GM21423 (cell line): ENCODE results near the gene AMH.

Experiments
- ATAC-seq: cut with Tn5 transposase; IDR thresholded peaks from one replicate; pipeline ENCODE4 v1.9.1; 2021; ENCODE audit warnings: mild to moderate bottlenecking, moderate library complexity; ENCODE audit not compliant: unreplicated experiment

The AMH gene

DNA sequence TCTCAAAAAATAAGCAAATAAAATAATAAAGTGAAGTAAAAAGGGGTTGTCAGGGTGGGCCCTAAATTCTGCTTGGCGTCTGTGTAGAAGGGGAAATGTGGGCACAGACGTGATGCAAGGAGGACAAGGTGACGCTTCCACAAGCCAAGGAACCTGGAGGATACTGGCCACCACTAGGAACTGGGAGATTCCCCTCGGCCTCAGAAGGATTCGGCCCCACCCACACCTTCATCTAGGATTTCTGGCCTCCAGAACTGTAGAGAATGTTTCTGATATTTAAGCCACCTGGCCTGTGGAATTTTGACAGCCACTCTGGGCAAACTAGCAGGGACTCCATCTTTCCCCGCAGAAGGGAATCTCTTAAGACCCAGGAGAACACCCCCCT is 14.1 kb upstream of the AMH start:
- no peak for ATAC-seq

DNA sequence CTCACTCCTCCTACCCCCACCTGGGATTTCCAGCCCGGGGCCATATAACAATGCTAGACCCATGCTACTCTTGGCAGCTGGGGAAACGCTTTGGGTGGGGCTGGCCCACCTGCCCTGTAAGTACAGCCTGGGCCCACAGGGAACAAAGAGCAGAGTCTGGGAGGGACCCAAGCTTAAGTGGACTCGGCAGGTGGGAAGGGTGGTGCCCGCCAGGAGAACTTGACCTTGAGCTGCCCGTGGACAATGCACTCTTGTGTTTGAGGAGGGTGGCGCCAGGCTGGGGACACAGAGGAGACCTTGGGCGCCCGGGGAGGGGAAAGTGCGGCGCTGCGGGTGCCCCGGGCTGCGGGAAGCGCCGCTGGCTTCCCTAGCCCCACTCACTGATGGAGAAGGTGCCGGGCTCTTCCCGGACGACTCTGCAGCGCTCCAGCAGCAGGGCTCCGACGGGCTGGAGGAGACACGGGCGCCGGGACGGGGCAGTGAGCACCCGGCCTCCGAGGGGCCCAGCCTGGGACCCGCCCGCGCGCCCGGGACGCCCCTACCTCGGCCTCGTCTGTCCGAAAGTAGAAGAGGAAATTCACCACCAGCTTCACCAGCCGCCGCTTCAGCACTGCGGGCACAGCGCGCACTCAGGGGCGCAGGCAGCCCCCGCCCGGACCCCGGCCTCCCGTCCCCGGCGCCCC is 13.6 kb upstream of the AMH start:
- ATAC-seq, result peak; percentile 5

DNA sequence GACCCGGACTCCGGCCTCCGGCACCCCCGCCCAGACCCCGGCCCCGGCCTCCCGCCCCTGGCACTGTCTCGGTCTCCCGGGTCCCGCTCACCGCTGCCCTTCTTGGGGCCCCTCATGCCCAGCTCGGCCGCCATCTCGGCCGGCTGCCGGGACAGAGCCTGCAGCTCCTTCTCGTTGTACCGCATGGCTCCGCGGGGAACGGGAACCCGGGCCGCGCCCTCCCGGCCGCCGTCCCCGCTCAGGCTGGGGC is 13.1 kb upstream of the AMH start:
- ATAC-seq, result no peak

DNA sequence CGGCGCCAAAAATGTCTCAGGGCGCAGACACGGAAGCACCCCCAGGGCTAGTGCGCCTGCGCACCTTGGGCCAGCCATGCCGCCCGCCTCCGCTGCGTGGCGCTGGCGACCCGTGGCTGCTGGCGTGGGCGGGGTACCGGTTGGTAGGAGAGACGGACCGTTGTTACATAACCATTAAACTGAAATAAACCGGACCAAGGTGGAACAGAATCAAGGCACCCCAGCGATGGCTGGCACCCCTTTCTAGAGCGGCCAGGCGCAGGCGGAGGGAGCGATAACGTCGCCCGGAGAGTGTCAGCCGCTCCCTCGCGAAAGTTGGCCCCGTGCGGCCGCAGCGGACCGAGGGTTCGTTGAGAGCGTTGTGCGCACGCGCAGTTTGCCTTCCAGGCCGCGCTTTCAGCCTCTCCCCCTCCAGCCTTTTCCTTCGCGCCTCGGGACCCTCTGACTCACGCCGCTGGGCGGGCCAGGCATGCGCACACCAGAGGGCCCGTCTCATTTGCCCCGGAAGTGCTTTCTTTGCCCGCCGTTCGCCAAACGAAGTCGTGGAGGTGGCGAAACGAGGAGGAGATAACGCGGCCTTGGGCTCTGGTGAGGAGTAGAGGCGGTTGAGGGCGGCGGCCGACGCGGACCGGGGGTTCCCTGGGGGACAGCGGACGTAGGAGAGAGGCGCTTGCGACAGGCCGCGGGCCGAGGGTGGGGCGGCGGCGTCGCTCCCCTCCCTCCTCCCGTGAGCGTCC is 12.6 kb upstream of the AMH start, which contains the start of the genes PLEKHJ1 and SF3A2:
Gene PLEKHJ1, minus strand, starts transcription at position 16 of the 737 bp plus-strand sequence. CDS start 81 bp downstream, outside the sequence.
Gene SF3A2, plus strand, starts transcription at position 511 of the 737 bp plus-strand sequence. CDS start 6,595 bp downstream, outside the sequence.
- ATAC-seq, result peak; percentile 62

DNA sequence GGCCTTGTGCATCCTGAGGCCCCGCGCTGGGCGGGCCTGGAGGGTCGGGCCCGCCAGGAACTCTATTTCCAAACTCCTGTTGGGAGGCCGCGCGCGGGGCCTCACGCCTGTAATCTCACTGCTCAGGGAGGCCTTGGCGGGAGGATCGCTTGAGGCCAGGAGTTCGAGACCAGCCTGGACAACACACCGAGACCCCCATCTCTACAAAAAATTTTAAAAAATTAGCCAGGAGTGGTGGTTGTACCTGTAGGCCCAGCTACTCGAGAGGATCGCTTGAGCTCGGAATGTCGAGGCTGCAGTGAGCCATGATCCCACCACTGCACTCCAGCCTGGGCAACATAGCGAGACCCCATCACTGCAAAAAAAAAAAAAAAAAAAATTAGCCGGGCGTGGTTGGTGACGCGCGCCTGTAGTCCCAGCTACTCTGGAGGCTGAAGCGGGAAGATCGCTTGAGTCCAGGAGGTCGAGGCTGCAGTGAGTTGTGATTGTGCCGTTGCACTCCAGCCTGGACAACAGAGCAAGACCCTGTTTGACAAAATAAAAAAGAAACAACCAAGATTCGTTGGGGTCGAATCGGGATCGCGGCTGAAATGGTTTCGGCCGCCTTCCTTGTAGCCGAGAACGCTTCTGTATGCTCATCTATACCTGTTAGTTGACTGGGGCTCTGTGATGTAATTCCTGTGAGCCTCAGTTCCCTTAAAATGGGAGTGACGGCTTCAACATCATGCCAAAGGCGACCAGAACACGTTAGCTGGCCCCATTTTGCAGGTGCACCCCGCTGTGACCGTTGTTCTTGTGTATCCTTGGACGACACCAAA is 11.9 kb upstream of the AMH start:
- ATAC-seq, result no peak

DNA sequence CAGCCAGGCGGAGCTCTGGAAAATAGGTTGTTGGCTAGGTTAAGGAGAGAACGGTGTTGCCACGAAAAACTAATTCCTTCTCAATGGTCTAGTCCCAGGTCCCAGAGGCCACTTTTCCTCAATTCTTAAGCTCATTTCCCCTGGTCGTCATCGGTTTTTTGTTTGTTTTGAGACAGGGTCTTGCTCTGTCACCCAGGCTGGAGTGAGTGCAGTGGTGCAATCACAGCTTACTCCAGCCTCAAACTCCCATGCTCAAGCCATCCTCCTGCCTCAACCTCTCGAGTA is 11.3 kb upstream of the AMH start:
- ATAC-seq, result no peak

DNA sequence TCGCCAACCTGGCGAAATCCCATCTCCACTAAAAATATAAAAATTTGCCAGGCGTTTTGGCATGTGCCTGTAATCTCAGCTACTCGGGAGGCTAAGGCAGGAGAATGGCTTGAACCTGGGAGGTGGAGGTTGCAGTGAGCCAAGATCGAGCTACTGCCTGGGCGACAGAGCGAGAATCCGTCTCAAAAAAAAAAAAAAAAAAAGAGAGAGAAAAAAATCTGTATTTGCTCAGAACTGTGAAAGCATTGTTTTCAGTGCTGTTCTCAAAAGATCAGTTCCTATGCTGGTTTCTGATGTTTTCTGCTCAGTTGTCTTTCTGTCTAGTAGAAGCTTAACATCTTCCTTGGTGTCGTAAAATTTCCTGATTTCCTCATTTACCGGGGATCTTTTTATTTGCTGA is 9.9 kb upstream of the AMH start:
- no peak for ATAC-seq

DNA sequence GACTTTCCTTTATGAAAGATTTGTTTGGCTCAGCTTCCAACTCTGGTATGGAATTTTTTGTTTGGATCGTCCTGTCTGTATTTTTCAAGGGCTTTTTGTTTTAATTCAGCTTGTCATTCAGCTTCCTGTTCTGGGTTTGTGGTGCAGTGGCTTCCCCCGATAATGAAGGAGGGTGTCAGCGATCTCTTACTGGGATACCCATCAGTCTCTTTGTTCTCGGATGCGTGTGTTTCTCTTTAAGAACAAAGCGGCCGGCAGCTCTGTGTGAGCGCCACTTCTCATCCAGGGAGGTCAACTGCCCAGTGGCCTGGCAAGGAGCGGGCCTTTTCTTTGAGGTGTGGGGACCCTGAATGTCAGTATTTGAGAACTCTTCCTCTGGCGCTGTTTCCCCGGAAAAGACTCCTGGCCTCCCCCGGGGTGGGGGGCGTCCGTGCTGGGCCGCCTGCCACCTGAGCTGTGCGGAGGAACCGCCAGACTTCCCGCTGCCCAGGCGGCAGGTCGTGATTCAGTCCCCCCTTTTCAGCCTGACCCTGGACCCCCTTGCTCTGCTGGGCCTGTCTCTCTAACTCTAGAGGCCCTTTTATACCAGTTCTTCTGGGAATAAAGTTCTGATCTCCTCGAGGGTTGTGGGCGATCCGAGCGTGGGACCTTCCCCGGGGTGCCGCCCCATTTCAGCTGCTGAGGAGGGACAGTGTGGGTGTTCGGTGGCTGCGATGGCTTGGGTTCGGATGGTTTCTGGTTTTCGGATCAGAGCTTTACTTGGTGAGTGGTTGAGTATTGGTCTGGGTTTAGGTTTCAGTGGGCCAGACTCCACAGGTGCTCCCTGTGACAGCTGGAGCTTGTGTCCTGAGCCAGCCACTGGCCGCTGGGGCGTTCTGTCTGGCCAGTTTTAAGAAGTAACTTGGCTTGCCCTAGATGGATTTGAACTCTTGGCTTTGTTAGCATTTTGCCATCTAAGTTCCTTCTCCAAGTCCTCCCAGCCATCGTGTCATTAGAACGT is 9.1 kb upstream of the AMH start:
- ATAC-seq, result no peak

DNA sequence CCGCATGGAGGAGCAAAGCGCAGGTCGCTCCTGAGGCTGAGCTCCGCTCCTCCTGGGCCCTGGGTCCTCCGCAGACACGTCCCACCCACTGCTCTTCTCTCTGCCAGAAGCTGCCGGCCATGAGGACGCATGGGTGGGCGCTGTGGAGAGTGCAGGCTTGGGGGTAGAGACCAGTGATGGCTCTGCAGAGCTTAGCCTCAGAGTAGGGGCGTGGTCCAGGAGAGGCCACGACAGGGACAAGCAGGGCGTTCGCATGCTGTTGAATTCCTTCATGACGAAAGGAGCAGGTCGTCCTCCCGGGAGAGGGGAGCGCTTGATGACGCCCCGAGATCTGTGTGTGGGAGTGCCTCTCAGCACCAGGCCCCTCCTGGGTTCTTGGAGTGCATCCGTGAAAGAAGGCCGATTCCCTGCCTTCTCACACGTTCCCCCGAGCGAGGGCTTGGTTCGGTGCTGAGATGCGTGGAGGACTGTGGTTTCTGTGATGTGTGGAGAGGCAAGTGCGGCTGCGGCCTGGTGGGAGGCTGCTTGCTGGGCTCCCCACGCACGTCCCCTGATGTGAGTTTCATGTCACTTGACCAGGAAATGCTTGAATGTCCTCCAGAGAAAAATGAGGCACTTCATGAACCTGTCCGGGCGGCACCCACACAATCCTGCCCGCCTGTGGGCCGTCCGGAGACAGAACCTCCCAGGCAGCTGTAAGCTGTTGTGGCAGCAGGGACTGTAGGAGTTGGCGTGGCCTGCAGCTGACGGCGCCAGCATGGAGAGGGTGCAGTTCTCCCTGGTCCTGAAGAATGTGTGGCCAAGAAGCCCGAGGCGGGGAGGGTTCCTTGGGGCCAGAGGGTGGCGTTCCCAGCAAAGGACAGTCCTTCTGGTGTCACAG is 8.0 kb upstream of the AMH start:
- no peak for ATAC-seq

DNA sequence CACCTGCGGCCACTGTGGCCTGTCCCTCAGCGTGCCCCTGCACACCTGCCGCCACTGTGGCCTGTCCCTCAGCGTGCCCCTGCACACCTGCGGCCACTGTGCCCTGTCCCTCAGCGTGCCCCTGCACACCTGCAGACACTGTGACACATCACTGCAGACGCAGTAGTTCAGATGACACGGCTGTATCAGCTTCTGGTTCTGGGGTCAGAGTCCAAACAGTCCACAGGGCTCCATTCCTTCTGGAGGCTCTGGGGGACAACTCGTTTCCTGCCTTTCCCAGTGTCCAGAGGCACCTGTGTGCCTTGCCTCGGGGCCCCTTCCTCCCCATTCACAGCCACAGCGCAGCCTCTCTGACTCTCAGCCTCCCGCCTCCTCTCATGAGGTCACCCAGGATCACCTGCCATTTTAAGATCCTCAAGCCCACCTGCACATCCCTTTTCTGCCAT is 7.0 kb upstream of the AMH start:
- no peak for ATAC-seq

DNA sequence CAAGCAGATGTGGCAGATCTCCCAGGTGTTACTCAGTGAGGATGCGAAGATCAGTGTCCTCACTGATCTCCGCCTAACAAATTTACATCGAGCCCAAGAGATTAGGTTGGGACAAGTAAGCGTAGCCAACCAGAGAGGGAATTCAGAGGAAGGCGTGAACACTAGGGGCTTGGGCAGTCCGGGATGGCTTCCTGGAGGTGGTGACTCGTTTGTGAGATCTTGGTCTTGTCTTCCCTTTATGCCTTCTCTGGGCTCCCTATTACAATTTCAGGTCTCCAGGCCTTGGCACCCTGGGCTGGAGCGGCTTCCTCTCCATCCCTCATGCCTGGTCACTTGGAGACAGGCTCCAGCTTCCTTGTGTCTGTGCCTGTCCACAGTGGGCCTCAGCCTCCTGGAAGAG is 6.3 kb upstream of the AMH start:
- no peak for ATAC-seq

DNA sequence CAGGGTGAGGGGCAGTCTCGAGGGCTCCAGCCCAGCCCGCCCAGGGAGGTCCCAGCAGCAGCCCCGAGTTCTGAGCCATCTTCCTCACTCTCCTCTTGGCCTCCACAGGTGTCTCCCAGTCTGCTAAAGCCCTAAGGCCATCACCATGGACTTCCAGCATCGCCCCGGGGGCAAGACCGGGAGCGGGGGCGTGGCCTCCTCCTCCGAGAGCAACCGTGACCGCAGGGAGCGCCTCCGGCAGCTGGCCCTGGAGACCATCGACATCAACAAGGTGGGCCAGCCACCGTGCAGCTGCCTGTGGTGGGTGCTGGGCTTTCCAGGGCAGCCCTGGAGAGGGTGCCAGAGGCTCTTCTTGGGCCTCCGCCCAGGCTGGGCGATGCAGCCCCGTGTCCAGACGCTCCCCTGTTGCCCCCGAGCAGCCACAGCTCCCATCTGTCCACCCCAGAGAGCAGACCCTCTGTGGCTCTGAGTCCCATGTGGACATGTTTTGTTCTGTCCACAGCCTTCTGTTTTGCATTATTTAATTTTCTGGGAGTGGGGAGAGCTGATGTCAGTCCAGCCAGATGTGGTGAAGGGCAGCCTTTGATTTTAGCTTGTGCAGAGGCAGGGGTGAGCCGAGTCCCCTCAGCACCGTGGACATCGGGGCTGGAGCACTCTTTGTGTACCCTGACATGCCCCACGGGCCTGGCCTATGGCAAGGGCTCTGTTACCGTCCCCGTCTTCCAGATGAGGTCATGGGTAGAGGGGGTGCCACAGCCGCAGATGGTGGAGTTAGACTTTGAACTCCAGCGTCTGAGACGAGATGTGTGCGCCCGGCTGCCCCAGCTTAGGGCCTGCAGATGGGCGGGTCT is 5.6 kb upstream of the AMH start:
- ATAC-seq, result no peak

DNA sequence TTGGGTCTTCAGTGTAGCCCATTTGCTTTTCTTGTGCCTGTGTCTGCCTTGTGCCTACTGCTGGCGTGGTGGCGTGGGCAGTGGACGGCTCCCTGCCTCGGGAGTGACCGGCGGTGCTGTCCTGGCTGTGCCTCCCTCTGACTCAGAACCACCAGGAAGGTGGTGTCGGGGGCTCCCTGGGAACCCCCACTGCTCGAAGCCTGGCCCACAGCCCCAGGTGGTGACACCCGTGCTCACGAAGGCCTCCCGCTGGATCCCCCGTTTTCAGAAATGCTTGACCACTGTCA is 5.1 kb upstream of the AMH start:
- ATAC-seq, result no peak

DNA sequence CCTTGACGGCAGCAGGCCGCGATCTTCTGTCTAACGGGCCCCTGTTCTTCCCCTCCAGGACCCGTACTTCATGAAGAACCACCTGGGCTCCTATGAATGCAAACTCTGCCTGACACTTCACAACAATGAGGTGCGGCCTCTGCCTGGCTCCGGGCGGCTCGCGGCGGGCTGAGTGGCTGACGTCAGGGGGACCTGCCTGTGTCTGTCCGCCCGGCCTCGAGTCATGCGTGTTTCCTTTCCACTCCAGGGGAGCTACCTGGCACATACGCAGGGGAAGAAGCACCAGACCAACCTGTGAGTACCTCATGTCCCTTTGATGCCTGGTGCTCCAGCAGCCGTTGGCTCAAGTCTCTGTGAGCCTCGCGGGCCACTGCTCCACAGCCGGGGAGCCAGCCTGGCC is 4.6 kb upstream of the AMH start:
- ATAC-seq, result no peak

DNA sequence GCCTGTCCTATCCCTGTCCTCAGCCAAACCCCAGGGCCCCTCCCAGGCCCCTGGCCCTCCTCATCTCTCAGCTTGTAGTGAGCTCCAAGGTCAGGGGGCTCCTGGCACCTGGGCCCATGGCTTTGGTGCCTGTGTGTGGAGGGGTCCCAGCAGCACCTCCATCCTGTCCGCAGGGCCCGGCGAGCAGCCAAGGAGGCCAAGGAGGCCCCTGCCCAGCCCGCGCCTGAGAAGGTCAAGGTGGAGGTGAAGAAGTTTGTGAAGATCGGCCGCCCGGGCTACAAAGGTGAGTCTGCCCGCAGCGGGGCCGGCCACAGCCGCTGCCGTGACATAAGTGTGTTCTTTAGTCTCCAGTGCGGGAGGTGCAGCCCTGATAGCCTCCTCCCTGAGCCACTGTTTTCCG is 3.9 kb upstream of the AMH start:
- ATAC-seq, result no peak

DNA sequence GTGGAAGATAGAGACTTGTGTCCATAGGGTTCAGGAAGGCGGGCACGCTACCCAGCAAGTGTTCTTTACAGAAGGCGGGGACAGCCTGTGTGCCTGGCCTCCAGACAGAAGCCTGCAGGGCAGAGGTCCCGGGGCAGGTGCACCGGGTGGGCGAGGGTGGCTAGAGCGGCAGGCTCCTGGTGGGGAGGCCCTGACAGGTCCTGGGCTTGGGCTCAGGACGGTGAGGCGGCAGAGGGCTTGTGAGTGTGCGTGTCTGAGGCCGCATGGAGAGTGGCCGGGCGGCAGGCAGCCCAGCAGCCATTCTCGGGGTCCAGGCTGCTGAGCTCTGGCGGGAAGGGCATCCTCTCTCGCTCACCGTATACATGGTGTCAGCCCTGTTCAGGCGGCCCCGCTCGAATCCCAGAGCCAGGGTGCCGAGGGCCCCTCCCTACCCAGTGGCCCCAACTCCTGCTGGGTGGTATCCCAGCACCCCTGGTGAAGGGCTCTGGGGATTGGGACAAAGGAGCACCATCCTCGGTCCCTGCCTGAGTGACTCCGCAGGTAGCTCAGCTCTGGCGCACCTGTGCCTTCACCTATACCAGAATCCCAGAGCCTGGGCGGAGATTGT is 3.0 kb upstream of the AMH start:
- ATAC-seq, result no peak

DNA sequence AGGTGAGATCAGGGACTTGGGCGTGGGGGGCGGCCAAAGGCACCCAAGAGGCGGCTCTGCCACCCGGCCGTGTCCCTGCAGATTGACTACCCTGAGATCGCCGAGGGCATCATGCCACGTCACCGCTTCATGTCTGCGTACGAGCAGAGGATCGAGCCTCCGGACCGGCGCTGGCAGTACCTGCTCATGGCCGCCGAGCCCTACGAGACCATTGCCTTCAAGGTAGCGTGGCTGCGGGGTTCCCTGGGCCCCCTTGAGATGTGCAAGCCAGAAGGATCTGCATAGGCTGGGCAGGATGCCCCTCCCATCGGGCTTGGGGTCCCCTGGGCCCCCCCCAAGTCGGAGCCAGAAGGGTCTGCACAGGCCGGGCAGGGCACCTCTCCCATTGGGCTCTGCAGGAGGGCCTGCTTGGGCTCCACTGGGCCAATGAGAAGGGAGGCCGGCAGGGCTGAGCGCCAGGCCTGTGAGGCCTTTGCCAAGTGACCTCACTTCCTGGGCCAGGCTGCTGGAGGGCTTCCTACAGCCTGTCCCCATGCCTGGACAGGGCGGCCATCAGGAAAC is 2.2 kb upstream of the AMH start:
- ATAC-seq, result no peak

DNA sequence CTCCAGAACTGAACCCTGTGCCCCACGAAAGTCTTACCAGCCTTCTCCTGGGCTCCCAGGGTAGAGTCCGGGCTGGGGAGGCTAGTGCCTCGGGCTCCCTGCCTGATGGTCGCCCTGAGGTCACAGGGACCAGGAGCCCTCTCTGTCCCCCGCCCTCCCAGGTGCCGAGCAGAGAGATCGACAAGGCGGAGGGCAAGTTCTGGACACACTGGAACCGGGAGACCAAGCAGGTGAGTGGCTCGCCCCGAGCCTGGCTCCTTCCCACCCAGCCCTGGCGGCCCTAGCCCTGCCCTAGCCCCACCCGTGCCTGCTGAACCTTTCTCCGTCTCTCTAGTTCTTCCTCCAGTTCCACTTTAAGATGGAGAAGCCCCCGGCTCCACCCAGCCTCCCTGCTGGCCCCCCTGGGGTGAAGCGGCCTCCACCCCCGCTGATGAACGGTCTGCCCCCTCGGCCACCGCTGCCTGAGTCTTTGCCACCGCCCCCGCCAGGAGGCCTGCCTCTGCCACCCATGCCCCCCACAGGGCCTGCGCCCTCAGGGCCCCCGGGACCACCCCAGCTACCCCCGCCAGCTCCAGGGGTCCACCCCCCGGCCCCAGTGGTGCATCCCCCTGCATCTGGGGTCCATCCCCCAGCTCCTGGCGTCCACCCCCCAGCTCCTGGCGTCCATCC is 1.6 kb upstream of the AMH start:
- no peak for ATAC-seq
